NCI-H1105 treated with DMSO at 0.1 percent for 48 hours (cell line): Measurements from ENCODE around the gene PIP5KL1.

Source experiments
- DNase-seq: peaks from one replicate; lab custom pipeline; 2025; lab: John Stamatoyannopoulos, UW

The PIP5KL1 gene

DNA sequence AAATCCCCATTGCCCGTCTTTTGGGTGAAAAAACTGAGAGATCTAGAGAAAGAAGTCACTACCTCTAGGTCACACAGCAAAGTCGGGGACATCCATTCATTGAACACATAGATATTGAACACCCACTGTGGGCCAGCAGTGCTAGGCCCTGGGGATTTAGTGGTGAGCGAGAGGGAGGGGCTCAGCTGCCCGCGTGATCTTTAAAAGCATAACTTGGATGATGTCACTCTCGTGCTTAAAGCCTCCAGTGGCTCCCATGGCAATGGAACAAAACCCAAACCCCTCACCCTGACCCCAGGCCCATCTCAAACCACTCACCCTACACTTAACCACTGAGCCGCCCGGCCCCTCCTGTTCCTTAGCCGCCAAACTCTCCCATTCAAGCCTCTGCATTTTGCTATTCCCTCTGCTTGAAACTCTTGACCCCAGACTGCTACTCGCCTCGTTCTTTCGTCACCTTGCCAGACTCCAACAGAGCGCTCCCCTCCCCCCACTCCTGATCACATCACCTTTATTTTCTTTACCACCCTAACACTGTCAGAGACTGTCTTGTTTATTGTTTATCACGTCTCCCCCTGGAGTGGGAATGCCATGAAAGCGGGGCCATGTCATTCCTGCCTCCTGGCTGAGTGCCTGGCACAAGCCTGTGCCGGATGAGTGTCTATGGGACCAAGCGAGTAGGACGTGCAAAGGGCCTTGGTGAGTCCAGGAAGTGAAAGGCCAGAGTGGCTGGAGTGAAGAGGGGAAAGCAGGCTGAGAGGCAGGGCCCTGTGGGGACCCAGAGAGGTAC, 710 bp upstream of the PIP5KL1 start:
- peak; percentile 42 for DNase-seq

DNA sequence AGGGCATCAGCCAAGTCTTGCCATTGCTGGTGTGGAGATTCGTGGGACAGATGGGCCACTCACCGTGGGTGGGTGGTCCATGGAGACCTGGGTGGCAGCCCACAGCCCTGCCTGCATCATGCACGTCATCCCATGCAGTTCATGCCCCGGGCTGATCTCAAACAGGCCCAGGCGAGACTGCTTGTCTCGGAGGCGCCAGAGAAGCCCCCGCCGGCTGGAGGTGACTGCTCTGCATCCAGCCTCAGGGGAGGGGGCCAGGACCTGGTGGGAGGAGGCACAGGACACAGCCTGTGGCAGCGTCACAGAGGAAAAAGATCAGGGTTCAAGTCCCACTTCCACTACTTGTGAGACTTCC, 975 bp downstream of the PIP5KL1 start:
- no peak for DNase-seq

DNA sequence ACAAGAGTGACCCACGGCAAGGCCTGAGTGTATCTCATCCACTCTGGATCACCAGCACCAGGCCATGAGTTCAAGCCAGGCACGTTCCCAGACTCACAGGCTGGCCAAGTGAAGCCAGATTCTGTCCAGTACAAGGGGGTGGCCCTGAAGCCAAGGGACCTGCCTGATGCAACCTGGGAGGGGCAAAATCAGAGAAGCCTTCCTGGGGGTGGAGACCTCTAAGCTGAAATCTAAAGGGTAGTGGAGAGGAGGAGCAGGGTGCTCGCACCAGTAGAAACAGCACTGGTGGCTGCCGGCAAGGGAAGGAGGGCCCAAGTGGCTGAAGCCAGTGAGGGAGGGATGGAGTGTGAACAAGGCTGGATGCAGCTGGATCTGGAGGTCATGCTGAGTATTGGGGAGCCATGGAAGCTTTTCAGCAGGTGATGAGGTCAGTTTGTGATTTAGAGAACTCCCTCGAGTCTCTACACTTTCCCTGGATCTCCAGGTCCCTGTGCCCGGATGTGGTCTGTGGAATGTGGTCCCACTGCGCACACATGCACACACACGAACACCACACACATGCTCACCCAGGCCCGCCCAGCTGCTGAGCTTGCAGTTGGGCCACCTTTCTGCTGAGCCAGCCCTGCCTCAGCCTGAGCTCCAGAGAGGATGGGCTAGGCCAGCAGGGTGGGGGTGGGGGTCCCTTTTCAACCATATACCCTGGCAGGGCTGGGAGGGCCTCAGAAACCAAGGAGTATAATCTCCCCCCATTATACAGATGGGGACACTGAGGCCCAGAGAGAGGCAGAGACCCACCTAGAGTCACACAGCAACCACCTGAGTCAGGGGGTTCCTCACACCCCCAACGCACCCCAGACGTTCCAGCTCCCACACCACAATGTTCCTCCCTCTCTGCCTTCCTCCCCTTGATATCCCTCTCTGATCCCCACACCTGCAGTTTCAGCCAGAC, 1.6 kb downstream of the PIP5KL1 start:
- no peak for DNase-seq

DNA sequence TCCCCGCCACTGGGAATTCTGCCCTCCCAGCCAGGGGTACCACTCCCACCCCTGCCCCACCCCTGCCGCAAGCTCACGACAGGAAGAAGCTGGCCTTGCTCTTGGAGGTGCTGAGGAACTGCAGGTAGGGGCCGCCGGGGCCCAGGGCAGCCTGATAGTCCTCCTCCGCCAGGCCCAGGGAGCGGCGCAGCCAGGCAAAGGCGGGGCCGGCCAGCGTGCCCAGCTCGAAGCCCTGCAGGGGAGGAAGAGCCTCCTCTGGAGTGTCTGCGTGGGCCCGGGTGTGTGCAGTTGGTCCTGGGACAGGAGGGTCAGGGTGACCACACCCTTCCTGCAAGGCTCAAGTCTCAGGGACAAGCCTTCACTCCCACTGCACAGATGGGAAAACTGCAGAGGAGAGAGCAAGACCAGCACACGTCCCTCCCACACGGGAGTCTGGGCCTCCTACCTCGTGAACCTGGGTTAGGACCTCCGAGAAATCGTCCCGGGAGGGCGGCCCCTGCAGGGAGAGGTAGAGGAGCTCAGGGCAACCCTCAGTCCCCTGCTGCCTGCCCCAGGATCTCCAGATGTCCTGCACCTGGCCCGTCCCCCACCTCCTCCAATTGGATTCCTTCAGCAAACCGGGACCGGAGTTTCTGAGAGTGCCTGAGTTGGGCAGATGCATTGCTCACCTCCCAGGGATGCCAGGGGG, 2.4 kb downstream of the PIP5KL1 start:
- no peak for DNase-seq

DNA sequence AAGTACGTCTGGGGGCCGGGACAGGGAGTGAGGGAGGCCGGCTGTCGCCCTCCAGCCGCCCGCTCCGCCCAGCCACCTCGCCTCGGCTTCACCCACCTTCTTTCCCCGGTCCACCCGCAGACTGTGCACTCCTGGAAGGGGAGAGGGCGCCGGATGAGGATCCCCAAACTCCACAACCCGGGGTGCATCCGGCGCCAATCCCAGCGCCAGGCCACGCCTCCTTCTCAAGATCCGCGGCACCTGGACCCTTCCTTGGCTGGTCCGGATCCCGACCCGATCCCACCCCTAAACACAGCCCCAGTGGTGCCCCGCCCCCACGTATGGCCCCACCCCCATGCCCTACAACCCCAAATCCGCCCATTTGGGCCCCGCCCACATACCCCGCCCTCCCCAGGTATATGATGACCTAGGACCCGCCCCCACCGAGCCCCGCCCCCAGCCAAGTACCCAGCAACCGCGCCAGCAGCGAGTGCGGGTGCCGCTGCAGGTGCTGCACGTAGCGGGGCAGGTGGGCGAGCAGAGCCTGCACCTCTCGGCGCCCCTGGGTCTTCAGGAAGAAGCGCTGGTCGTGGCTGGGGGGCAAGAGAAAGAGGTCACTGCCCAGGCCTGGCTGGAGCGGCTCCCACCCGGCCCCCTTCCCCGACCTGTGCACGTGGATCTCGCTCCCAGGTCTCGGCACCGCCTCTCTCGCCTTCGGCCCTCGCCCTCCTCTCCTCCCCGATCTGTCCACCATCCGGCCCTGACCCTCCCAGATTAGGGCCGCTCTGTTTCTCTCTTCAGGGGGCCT, 3.2 kb downstream of the PIP5KL1 start:
- peak; percentile 65 for DNase-seq

DNA sequence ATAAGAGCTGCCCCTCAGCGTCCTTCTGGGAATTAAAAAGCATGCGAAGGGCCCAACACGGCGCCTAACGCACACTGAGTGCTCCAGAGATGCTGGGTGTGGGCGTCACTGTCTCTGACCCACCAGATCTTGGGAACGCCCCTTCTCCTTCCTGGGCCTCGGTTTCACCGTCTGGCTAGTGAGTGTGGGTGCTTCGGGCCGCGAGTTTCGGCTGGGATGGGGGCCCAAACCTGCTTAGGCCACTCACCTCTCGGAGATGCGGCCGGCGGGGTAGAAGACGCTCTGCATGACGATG, 3.7 kb downstream of the PIP5KL1 start:
- DNase-seq: no peak

DNA sequence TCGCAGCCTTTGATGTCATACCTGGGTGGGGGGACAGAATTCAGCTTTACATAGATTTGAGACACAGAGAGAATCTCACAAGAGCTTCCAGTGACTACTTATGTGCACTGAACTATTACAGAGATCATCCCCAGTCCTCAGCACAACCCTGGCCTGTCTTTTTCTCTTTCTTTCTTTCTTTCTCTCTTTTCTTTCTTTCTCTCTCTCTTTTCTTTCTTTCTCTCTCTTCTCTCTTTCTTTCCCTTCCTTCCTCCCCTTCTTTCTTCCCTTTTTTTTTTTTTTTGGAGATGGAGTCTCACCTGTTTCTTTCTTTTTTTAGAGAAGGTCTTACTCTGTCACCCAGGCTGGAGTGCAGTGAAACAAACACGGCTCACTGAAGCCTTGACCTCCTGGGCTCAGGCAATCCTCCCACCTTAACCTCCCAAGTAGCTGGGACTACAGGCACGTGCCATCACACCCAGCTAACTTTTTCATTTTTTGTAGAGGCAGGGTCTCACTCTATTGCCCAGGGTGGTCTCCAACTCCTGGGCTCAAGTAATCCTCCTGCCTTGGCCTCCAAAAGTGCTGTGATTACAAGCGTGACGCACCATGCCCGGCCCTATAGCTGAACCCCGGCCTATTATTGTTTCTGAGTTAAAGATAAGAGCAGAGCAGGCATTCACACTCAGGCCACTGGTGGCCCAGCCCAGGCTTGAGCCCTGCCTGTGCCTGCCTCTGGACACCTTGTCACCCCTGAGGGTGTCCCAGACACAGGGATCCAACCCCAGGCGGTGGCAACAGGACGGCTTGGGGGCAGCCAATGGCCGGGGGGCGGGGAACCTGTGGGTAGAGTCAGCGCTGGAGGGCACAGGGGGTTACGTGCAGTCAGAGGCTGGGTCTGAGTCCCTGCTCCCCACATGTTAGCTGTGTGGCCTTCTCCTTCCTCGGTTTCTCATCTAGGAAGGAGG, 4.3 kb downstream of the PIP5KL1 start:
- no peak for DNase-seq

DNA sequence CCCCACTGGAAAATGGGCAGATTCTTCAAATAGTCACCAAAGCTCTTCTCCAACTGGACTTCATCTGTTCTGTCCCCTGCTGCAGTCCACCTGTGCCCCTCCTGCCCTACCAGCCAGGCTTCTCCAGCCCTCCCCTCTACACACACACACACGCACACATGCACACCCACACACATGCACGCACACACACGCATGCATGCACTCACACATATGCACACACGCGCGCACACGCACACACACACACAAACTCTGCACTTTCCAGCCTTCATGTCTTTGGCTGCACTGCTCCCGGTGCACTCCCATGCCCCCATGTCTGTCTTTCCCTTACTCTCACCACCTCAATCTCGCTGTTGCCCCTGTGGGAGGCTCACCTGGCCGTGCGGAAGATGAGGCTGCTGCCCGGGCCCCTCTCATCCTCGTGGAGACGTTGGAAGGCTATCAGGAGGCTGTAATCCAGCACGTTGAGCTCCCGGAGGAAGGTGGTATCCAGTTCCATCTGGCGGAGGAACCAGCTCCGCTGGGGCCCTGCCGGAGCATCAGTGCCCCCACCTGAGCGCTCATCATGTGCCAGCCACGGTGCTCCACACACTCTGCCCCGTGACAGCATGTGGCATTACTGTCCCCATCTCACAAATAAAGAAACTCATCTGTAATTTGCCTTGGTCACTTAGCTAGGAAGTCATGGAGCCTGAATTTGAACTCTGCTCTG, 5.7 kb downstream of the PIP5KL1 start:
- no peak for DNase-seq

DNA sequence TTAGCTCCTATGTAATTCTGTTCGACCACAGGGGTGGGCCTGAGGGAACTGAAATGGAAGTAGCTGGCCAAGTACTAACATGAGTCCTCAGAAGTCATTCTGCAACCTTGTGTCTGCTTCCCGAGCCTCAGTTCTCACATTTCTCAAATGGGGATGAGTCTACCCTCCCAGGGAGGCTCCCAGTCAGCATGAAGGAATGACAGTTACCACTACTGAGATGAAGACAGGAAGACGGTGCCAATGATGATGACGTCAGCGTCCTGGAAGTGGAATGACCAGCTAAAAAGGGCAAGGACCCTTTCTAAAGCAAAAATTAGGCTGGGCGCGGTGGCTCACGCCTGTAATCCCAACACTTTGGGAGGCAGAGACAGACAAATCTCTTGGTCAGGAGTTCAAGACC, 6.8 kb downstream of the PIP5KL1 start:
- no peak for DNase-seq

DNA sequence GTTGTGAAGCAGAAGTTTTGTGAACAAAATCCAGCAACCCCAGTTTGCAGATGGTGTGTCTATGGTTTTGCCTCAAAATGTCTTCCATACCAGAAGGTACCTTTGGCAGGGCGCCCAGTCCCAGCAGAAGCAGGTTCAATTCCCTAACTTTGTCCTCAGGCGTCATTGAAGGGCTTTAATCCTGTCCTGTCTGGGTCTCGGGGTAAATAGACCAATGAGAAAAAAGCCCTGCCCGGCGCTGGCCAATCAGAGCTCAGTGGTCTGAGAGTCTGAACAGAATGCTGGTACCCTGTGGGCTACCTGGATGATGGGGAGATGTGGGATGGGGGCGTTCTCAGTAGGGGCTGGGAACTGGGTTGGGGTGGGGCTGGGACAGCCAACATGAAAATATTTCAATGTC, 7.5 kb downstream of the PIP5KL1 start:
- no peak for DNase-seq

DNA sequence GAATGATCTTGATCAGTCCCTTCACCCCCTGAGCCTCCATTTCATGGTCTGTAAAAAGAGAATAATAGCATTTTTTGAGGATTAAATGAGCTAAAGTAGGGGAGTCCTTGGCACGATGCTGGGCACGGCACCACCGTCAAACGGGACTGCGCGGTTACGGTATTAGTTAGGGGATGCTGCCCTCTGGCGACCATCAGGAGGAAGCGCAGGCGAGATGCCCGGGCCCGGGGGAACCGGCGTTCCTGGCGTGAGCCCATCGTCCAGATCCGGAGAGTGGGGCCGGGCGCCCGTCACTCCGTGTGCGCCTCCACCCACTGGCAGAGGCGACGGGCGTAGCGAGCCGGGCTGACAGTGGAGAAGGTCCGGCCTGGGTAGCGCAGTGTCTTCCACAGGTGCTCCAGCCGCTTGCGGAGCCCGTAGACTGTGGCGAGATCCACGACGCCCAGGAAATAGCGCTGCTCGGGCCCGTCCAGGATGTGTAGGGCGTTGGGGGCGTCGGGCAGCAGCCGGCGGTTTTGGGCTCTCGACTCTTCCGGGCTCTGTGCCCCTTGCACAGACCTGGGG, 8.9 kb downstream of the PIP5KL1 start:
- peak; percentile 24 for DNase-seq

DNA sequence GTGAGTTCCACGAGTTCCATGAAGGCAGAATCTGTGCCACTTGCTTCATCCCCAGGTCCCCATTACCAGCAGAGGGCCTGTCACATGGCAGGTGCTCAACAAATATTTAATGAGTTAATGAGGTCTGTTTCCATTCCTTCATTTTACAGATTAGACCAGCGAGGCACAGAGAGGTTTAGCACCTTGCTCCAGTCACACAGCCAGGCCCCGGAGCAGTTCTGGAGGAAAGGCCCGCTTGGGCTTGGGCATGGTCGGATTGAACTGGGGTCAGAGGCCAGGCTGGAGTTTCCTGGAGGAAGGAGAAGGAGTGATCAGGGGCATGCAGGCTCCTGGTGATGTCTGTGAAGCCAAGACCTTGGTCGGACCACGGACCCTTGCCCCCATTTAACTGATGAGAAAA, 9.8 kb downstream of the PIP5KL1 start:
- DNase-seq: no peak

DNA sequence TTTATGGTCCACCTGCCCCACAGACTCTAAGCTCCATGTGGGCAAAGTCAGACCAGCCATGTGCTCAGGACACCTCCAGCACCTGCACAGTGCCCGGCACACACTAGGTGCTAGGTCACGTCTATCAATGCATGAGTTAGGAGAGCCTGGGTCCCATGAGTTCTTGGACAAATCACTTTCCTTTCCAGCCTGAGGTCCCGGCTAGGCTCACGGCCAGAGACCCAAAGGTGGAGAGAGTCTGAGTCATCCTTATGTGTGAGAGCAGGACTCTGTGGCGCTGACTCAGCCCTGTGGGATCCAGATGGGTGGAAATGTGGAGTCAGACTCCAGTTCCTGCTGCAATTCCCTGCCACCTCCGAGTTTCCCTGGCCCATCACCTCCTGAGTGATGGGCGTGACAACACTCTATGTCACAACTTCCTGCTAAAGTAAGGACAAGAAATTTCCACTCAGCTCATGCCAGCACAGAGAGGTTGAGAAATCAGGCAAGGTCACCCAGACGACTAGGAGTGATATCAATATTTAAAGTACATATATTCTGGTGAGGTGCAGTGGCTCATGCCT, 11.2 kb downstream of the PIP5KL1 start:
- no peak for DNase-seq

DNA sequence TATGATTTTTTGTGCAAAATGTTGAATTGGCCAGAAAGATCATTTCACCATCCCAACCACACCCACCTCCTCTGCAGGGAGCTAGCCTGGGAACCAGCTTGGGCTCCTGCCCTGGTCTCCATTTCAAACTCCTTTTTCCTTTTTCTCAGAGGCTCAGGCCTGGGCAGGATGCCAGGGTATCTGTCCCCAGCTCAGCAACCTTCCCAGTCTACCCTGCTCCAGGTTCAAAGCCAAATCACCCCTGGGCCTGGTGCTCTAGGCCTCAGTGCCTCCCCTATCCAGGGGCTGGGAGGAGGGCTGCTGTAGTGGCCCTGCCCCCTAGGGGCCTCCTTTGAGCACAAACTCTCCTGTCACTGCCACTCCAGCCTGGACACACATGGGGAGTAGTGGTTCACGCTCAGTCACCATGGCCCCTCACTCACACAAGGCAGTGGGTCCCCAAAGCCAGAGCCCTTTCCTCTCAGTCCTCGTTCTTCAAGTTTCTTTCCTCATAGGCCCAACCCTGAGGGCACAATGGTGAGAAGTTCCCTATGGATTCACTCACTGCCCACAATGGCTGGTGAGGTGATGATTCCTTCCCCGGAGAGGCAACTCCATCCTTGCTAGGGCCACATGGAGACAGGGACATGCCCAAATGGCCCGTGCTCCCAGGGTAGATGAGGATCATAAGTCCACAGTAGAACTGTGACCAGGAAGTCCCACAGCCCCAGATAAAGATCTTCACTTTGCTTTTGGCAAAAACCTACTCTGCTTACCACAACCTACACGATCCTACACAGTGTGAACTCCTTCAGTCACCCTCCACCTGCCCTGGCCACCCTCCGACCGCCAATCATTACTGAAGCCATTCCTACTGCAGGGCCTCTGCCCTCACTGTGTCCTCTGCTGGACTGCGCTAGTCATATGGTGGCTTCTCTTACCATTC, 12.1 kb downstream of the PIP5KL1 start:
- no peak for DNase-seq

DNA sequence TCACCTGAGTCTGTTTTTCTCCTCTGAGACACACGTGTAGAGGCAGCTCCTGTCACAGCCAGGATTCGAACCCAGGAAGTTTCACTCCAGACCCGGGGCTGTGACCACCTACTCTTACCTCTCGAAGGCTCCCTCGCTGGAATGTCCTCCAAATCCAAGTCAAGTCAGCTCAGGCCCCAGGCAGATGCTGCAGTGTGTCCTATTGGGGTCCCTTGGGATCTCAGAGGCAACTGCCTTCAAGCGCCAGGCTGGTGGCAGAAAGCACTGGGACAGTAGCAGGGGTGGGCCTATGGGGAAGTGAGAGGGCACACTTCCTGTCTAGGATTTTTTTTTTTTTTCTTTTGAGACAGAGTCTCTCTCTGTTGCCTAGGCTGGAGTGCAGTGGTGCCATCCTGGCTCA, 13.0 kb downstream of the PIP5KL1 start:
- DNase-seq: no peak

DNA sequence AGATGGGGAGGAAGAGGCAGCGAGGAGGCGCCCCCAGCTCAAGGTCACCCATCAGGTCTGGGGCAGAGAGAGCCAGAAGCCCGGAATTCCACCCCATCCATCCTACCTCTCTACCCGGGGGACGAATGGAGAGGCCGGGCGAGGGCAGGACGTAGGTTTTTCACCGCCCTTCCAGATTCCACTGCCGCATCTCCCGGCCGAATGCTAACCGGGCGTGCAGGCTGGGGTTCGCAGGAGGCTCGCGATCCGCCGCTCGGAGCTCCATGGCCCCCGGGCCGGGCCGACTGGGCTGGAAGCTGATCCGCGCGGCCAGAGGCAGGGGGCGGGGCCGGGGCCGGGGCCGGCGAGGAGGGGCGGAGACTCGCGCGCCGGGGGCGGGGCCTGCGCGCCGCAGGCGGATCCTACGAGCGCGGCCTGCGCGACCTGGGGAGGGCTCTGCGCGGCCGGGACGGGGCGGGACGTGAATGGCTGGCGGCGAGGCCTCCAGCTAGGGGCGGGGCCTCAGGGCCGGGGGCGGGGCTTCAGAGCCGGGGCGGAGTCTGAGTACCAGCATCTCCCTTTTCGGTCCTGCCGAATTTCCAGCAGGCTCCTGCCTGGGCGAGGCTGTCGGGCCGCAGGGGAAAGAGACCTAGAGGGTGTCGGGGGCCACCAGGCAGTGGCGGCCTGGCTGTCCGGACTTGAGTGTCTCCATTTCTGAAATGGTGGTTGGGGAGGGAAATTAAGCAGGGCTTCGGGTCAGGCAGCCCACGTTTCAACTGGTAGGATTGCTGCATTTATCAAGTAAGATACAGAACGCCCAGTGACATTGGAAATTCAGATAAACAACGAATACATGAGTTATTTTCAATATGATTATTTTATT, 13.6 kb downstream of the PIP5KL1 start, which contains the start of gene ST6GALNAC4:
Gene ST6GALNAC4 (minus strand): TSS at position 322 of the 862 bp plus-strand sequence. CDS start 622 bp downstream, outside the sequence.
- peak; percentile 79 for DNase-seq
